ENCODE measurements around the gene TPO. TPM values are rescaled to one million over a fixed set of nuclear protein-coding genes. Genes with fewer than 3 reads are reported as not detected.

The TPO gene
- polyA plus RNA-seq (2011; rRNA removed) = not detected in 2 replicates
- polyA minus RNA-seq (2011; rRNA and poly(A)+ RNA removed) = not detected in 2 replicates

- no peaks in the 10 kb centered on the region for H3K36me3 ChIP-seq (ENCODE audit: control insufficient read depth, insufficient read depth, low read length)
- TF ChIP-seq CTCF (IDR thresholded peaks at IDR 0.05; ENCODE audit: insufficient read depth, low read depth, low read length) = no peak
- ChIA-PET POLR2A (no interaction called here), CTCF (no interaction called here)
- H3K4me3 ChIP-seq (ENCODE audit: low read depth, low read length) = no peak within 1 kb of the TSS
- DNase-seq (ENCODE audit: low read depth) = no peak
- H3K27me3 ChIP-seq (ENCODE audit: control insufficient read depth, insufficient read depth, low read length) = no peaks in the 10 kb centered on the region
These were observed at the start of gene TPO for GRCh38 chr2:1413156-1413710. TSS of gene TPO (plus strand) at chr2:1413463. CDS start at chr2:1414409, 946 bp downstream.

GRCh38 chr2:1366546-1367134, 46.6 kb upstream of the TPO start:
- CTCF ChIA-PET = no interaction called here
- no peak for TF ChIP-seq CTCF (IDR thresholded peaks at IDR 0.05; ENCODE audit: insufficient read depth, low read depth, low read length)
- no peaks in the 10 kb centered on the region for H3K36me3 ChIP-seq (ENCODE audit: control insufficient read depth, insufficient read depth, low read length)

GRCh38 chr2:1367601-1368000, 45.7 kb upstream of the TPO start:
- Histone ChIP-seq H3K36me3 (ENCODE audit: control insufficient read depth, insufficient read depth, low read length) (no peaks in the 10 kb centered on the region), H3K27me3 (ENCODE audit: control insufficient read depth, insufficient read depth, low read length) (no peaks in the 10 kb centered on the region), H3K4me3 (ENCODE audit: low read depth, low read length) (no peak overlapping the region)
- POLR2A ChIA-PET = no interaction called here
- TF ChIP-seq CTCF (IDR thresholded peaks at IDR 0.05; ENCODE audit: insufficient read depth, low read depth, low read length) = no peak
- DNase-seq (ENCODE audit: low read depth) = no peak
- CTCF ChIA-PET = no interaction called here

More at GRCh38 chr2:1366546-1367134, 46.6 kb upstream of the TPO start:
- POLR2A ChIA-PET = no interaction called here
- Histone ChIP-seq H3K27me3 (ENCODE audit: control insufficient read depth, insufficient read depth, low read length) (no peaks in the 10 kb centered on the region), H3K4me3 (ENCODE audit: low read depth, low read length) (no peak overlapping the region)
- no peak for DNase-seq (ENCODE audit: low read depth)

GRCh38 chr2:1369905-1370304, 43.4 kb upstream of the TPO start:
- no peak for TF ChIP-seq CTCF (IDR thresholded peaks at IDR 0.05; ENCODE audit: insufficient read depth, low read depth, low read length)
- no peak for DNase-seq (ENCODE audit: low read depth)
- H3K4me3 ChIP-seq (ENCODE audit: low read depth, low read length) = no peak overlapping the region
- no peaks in the 10 kb centered on the region for H3K27me3 ChIP-seq (ENCODE audit: control insufficient read depth, insufficient read depth, low read length)
- H3K36me3 ChIP-seq (ENCODE audit: control insufficient read depth, insufficient read depth, low read length) = no peaks in the 10 kb centered on the region
- POLR2A ChIA-PET = no interaction called here
- CTCF ChIA-PET = no interaction called here

- ChIA-PET CTCF (no interaction called here), POLR2A (no interaction called here)
- no peak for DNase-seq (ENCODE audit: low read depth)
- TF ChIP-seq CTCF (IDR thresholded peaks at IDR 0.05; ENCODE audit: insufficient read depth, low read depth, low read length) = no peak
- Histone ChIP-seq H3K36me3 (ENCODE audit: control insufficient read depth, insufficient read depth, low read length) (no peaks in the 10 kb centered on the region), H3K27me3 (ENCODE audit: control insufficient read depth, insufficient read depth, low read length) (no peaks in the 10 kb centered on the region), H3K4me3 (ENCODE audit: low read depth, low read length) (no peak overlapping the region)
These were observed 42.8 kb upstream of the TPO start for GRCh38 chr2:1370461-1370860.

All from BJ (cell line).